ENCODE results near the gene CYB561A3.
A peak's percentile ranks its signal among the peaks of the same experiment; 100 is the strongest.
"Not testable (repeated sequence)": the region's sequence is repeated elsewhere in the genome, so short reads cannot be mapped to it uniquely, and the experiment has no call there.

The CYB561A3 gene, protein sequence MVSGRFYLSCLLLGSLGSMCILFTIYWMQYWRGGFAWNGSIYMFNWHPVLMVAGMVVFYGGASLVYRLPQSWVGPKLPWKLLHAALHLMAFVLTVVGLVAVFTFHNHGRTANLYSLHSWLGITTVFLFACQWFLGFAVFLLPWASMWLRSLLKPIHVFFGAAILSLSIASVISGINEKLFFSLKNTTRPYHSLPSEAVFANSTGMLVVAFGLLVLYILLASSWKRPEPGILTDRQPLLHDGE

GRCh38 chr11:61361741-61362541 is at the start of gene CYB561A3, which contains the start of gene TMEM138:
CYB561A3 (minus strand) TSS chr11:61361882; CDS start chr11:61356713, 5,169 bp downstream.
TMEM138 (plus strand) TSS chr11:61362374; CDS start chr11:61364391, 2,017 bp downstream.
- peak; percentile 99 for DNase-seq

DNA sequence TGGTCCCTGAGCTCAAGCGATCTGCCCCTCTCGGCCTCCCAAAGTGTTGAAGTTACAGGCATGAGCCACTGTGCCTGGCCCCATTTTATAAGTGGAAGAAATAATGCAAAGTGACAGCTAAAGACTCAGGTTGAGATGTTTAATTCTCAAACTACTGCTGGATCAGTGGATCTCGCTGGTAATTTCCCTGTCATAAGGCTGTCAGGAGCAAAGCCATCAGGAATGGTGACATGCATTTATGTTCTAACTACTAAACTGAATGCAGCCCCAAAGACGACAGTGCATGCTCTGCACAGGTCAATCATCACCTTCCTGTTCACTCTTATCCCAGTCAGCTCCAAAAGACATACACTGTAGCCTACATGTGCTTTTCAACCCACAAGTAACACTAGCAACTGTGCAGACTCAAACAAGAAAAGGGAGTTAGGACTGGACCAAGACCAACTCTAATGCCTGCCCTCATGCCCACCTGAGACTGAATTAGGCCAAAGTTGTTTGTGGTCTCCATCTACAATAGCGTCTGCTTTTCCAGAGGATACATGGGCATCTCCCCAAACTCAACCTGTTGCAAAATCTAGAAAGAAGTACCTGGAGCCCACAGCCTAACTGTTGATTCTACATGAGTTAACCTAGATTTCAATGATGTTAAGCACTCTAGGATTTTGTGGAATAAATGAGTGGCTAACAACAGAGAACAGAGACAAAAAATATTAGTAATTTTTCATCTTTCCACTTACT is 45.5 kb upstream of the CYB561A3 start:
- no peak for DNase-seq

DNA sequence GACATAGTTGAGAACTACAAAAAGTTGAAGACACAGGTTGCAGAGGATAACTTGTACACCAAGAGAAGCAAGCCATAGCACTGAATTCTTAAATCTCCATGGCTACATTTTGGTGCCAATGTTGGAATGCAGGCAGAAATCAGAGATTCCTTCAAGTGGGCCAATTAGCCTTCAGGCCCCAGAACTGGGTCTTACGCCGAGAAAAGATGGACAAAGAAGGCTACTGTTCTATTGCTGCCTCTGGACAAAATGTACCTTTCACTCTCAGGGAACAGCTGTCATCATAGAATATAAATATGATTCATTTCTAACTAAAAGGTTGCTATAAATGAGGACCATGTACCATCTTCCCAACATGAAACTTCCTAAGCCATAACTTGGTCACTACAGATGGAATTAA is 44.4 kb upstream of the CYB561A3 start:
- DNase-seq: no peak

GRCh38 chr11:61404641-61405040 is 43.0 kb upstream of the CYB561A3 start:
- DNase-seq: no peak

GRCh38 chr11:61404103-61404502 is 42.4 kb upstream of the CYB561A3 start:
- DNase-seq: no peak

GRCh38 chr11:61403658-61404057 is 42.0 kb upstream of the CYB561A3 start:
- DNase-seq: no peak

DNA sequence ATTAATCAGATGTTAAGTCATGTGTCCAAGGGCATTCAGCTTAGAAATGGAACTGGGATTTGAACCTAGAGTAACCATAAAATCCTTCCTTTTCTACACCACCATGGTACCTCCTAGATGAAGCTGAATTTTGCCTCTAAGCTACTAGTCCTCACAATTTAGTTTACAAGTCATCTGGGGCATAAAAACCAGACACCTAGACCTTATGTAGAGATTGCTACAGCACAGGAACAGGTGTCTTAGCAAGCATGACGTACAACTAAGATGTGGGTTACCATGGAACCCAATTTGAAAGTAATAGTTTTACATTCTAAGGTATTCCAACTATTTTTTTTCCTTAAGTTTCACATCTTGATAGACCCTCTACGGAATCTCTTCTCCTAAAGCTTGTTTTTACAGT is 39.9 kb upstream of the CYB561A3 start:
- DNase-seq: no peak

DNA sequence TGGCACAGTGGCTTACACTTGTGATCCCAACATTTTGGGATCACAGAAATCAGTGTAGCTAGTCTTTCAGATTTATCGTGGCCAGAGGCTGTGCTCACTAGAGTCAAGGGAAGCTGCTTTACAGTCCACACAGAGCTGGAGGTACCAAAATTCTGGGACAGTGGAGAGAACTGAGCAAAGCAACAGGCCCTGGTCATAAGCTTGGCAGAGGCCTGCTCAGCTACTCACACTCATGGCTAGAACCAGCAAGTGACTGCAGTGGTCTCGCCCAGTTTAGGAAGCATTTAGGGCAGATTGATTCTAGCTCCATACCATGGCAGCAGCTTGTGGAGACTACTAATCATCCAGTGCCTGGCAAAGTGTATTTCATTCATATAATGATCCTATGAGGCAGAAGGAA is 39.5 kb upstream of the CYB561A3 start:
- no peak for DNase-seq

GRCh38 chr11:61392981-61393595 is 31.4 kb upstream of the CYB561A3 start:
- no peak for DNase-seq

DNA sequence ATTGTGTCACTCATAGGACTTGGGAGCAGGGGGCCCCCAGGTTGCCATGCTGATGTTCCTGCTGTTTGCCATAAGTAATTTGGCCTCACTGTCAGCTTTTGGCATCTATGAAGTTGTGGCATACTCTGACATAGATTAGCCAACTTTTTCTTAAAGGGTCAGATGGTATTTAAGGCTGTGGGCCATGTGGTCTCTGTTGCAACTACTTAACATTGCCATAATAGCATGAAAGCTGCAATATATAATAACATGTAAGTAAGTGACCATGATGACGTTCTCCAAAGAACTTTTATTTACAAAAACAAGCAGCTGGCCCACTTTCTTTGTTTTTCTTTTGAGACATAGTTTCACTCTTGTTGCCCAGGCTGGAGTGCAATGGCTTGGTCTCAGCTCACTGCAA is 28.5 kb upstream of the CYB561A3 start:
- no peak for DNase-seq

GRCh38 chr11:61384271-61385242 is 22.9 kb upstream of the CYB561A3 start:
- DNase-seq: no peak

- not testable (repeated sequence) for DNase-seq
Observed at GRCh38 chr11:61383859-61384258, 22.2 kb upstream of the CYB561A3 start.

DNA sequence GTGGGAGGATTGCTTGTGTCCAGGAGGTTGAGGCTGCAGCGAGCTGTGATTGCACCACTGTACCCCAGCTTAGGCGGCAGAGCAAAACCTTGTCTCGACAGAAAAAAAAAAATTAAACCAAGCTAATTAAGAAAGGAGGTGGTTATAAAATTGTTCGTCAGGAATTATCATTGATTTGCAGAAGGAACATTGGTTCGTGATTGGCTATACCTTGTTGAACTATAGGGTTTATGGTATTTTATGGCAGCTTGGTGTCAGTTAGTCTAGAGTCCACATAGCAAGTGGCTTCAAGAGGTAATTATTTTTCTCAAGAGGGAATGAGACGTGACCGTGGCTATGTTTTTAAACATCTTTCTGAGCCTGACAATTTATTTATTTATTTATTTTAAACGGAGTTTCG is 19.2 kb upstream of the CYB561A3 start:
- no peak for DNase-seq

GRCh38 chr11:61378713-61379313 is 17.1 kb upstream of the CYB561A3 start:
- no peak for DNase-seq

- DNase-seq: no peak
Observed at GRCh38 chr11:61377461-61378160, 15.9 kb upstream of the CYB561A3 start.

- DNase-seq: no peak
Observed at GRCh38 chr11:61375761-61376108, 14.1 kb upstream of the CYB561A3 start.

- DNase-seq: no peak
Observed at GRCh38 chr11:61372659-61373420, 11.2 kb upstream of the CYB561A3 start.

- no peak for DNase-seq
Observed at GRCh38 chr11:61370349-61371005, 8.8 kb upstream of the CYB561A3 start.
